HepG2 (cell line): ENCODE data around the gene TULP4. TPM values are rescaled to one million over a fixed set of nuclear protein-coding genes. Genes with fewer than 3 reads are reported as not detected.

Source experiments
- ATAC-seq: fragments of 200-7000 bp; cut with Tn5 transposase; 3 replicates; pipeline ENCODE4 v1.9.1; 2020; ENCODE audit warnings: mild to moderate bottlenecking, moderate library complexity
- BruUV-seq: library from RNA; stranded (reverse); fragments of 400-500 nt; replicated peaks from 2 replicates; lab custom pipeline; 2021; lab: Mats Ljungman, UMichigan
- CTCF ChIA-PET: fragments of 300-600 bp; formaldehyde crosslinking; extraction: SDS; loops from one replicate; lab custom pipeline; 2021; ENCODE audit warnings: low total read pairs, inconsistent platforms, low intra/inter-chr PET ratio; lab: Yijun Ruan, JAX
- POLR2A ChIA-PET: fragments of 350-600 bp; sonication (Branson Sonifier 250); formaldehyde crosslinking; loops from one replicate; lab custom pipeline; 2020; ENCODE audit warnings: antibody characterized with exemption, inconsistent platforms; lab: Yijun Ruan, JAX
- DNase-seq: peaks from one replicate; pipeline ENCODE4 v3.0.0-alpha.2; 2015; ENCODE audit warnings: low spot score
- FAIRE-seq: peaks from 3 replicates; lab custom pipeline; 2011; peaks lifted over from hg19 to GRCh38; lab: Jason Lieb, UNC
- H2AFZ ChIP-seq: one replicate; pipeline ENCODE4 v1.6.1; 2011; ENCODE audit warnings: low read length, inconsistent platforms
- H3K27ac ChIP-seq: fragments of 300-600 bp; 3 replicates; pipeline ENCODE4 v1.8.0; 2011; ENCODE audit warnings: mixed run types, mild to moderate bottlenecking, mixed read lengths, low read length, inconsistent platforms; ENCODE audit not compliant: insufficient read depth; ENCODE audit errors: extremely low read length
- H3K27me3 ChIP-seq, 2 experiments: fragments of 200-600 bp in 1 of 2; 2 replicates in 1 of 2; 3 replicates in 1 of 2; pipeline versions ENCODE4 v1.6.0 to v1.8.0; 2011; ENCODE audit warnings: low read length in 2 of 2, mild to moderate bottlenecking in 2 of 2, moderate library complexity in 2 of 2, inconsistent platforms in 1 of 2; ENCODE audit not compliant: insufficient read depth in 2 of 2, control insufficient read depth in 1 of 2
- H3K36me3 ChIP-seq, 2 experiments: fragments of 200-600 bp in 1 of 2; replicated peaks in 1 of 2; 2 replicates in 1 of 2; 3 replicates in 1 of 2; pipeline versions ENCODE4 v1.5.1 to v1.8.0; 2011; ENCODE audit warnings: low read length in 2 of 2, inconsistent platforms in 1 of 2; ENCODE audit not compliant: insufficient read depth in 2 of 2, control insufficient read depth in 1 of 2
- H3K4me1 ChIP-seq: 2 replicates; pipeline ENCODE4 v1.5.1; 2012; ENCODE audit warnings: low read length, inconsistent platforms; ENCODE audit not compliant: insufficient read depth
- H3K4me2 ChIP-seq: 2 replicates; pipeline ENCODE4 v1.6.0; 2011; ENCODE audit warnings: low read depth, low read length, inconsistent platforms
- H3K4me3 ChIP-seq, 3 experiments: fragments of 200-600 bp in 1 of 3; sonication (generic), shearing (Covaris generic) in 1 of 3; replicated peaks in 1 of 3; 2 replicates each; pipeline ENCODE4 v1.5.1; 2011 to 2016; ENCODE audit warnings: low read length in 3 of 3, inconsistent platforms in 2 of 3, low read depth in 2 of 3, mild to moderate bottlenecking in 2 of 3, control low read depth in 1 of 3, mixed read lengths in 1 of 3; ENCODE audit not compliant: insufficient read depth in 1 of 3
- H3K79me2 ChIP-seq: one replicate; pipeline ENCODE4 v1.6.1; 2011; ENCODE audit warnings: low read length, inconsistent platforms; ENCODE audit not compliant: insufficient read depth
- H3K9ac ChIP-seq: 2 replicates; pipeline ENCODE4 v1.6.0; 2011; ENCODE audit warnings: mild to moderate bottlenecking, low read depth, low read length, inconsistent platforms; ENCODE audit not compliant: insufficient read depth
- H3K9me3 ChIP-seq: 2 replicates; pipeline ENCODE4 v1.5.1; 2012; ENCODE audit warnings: mild to moderate bottlenecking, low read length
- H4K20me1 ChIP-seq: 2 replicates; pipeline ENCODE4 v1.6.0; 2011; ENCODE audit warnings: inconsistent platforms, mild to moderate bottlenecking, low read length, moderate library complexity; ENCODE audit not compliant: insufficient read depth
- ARHGAP35 ChIP-seq: sonication (generic); formaldehyde crosslinking; IDR thresholded peaks from 2 replicates; pipeline ENCODE4 v1.9.0; 2022; ENCODE audit warnings: mild to moderate bottlenecking, inconsistent platforms, moderate library complexity, missing genetic modification reagents, borderline replicate concordance
- BCL3 ChIP-seq: sonication (generic); formaldehyde crosslinking; IDR thresholded peaks from 2 replicates; pipeline ENCODE4 v1.5.1; 2020; ENCODE audit warnings: mild to moderate bottlenecking, missing genetic modification reagents, moderate library complexity
- IRX3 ChIP-seq: sonication (generic); formaldehyde crosslinking; IDR thresholded peaks from 2 replicates; pipeline ENCODE4 v1.8.1; 2023; ENCODE audit warnings: mild to moderate bottlenecking, low read depth, missing genetic modification reagents, borderline replicate concordance
- KDM5B ChIP-seq: sonication (generic); formaldehyde crosslinking; IDR thresholded peaks from 2 replicates; pipeline ENCODE4 v1.4.0; 2020; ENCODE audit warnings: missing genetic modification reagents, mild to moderate bottlenecking, borderline replicate concordance
- PREB ChIP-seq: sonication (generic); formaldehyde crosslinking; IDR thresholded peaks from 2 replicates; pipeline ENCODE4 v1.4.0; 2020; ENCODE audit warnings: missing genetic modification reagents
- THAP11 ChIP-seq: IDR thresholded peaks from 2 replicates; pipeline ENCODE4 v1.6.1; 2016; ENCODE audit warnings: missing biosample characterization, missing genetic modification reagents
- ZBTB3 ChIP-seq: sonication (generic); formaldehyde crosslinking; IDR thresholded peaks from 2 replicates; pipeline ENCODE4 v1.4.0; 2020; ENCODE audit warnings: low read depth, mild to moderate bottlenecking, moderate library complexity, missing genetic modification reagents, borderline replicate concordance
- ZBTB37 ChIP-seq: sonication (generic); formaldehyde crosslinking; IDR thresholded peaks from 2 replicates; pipeline ENCODE4 v1.4.0; 2020; ENCODE audit warnings: mild to moderate bottlenecking, missing genetic modification reagents
- ZNF20 ChIP-seq: sonication (generic); formaldehyde crosslinking; IDR thresholded peaks from 2 replicates; pipeline ENCODE4 v1.4.0; 2020; ENCODE audit warnings: mild to moderate bottlenecking, moderate library complexity, missing genetic modification reagents
- ZNF34 ChIP-seq: sonication (generic); formaldehyde crosslinking; IDR thresholded peaks from 2 replicates; pipeline ENCODE4 v1.4.0; 2020; ENCODE audit warnings: mild to moderate bottlenecking, missing genetic modification reagents, borderline replicate concordance
- ZNF383 ChIP-seq: sonication (generic); formaldehyde crosslinking; IDR thresholded peaks from 2 replicates; pipeline ENCODE4 v1.4.0; 2020; ENCODE audit warnings: missing genetic modification reagents, mild to moderate bottlenecking, borderline replicate concordance
- ZNF431 ChIP-seq: sonication (generic); formaldehyde crosslinking; IDR thresholded peaks from 2 replicates; pipeline ENCODE4 v1.9.0; 2022; ENCODE audit warnings: missing genetic modification reagents, low read depth, mild to moderate bottlenecking, borderline replicate concordance
- ZNF746 ChIP-seq: sonication (generic); formaldehyde crosslinking; IDR thresholded peaks from 2 replicates; pipeline ENCODE4 v1.8.0; 2022; ENCODE audit warnings: mild to moderate bottlenecking, missing genetic modification reagents
- WGBS: methylation state at CpG from one replicate; pipeline ENCODE4 v1.1.6; 2017; ENCODE audit warnings: low lambda C conversion rate; 5-methylcytosine and 5-hydroxymethylcytosine counted together
- in situ Hi-C: cut with HindIII; loops from 2 replicates; pipeline ENCODE4 v1.10.0; 2017; ENCODE audit warnings: low pct_unique_long_range_greater_than_20kb; ENCODE audit not compliant: extremely low pct_ligation_motif_present
- intact Hi-C: fragments of 100-400 bp; cut with micrococcal nuclease; formaldehyde crosslinking; loops from one replicate; pipeline ENCODE4 v1.10.0; 2022; ENCODE audit not compliant: unreplicated experiment
- polyA plus RNA-seq, 8 experiments: library from polyadenylated mRNA; depleted of rRNA in 3 of 8; stranded (reverse) in 7 of 8; unstranded in 1 of 8; fragments of >200 nt; fragmentation: Illumina TruSeq in 4 of 8; extraction: Trizol in 4 of 8; gene quantifications; 2 replicates each; pipeline versions ENCODE4 v1.2.1 to v1.2.3, GENCODE V29; 2011 to 2016; ENCODE audit warnings: low read depth in 4 of 8, missing spikeins in 1 of 8, mixed read lengths in 1 of 8; ENCODE audit not compliant: insufficient read depth in 1 of 8
- total RNA-seq, 5 experiments: library from RNA; depleted of rRNA; stranded (reverse); fragments of >200 nt; fragmentation: Illumina TruSeq; extraction: Trizol; gene quantifications; 2 replicates each; pipeline ENCODE4 v1.2.3, GENCODE V29; 2016; ENCODE audit warnings: low read depth in 1 of 5

The TULP4 gene
- total and polyA plus RNA-seq, 2 of the 13 experiments (the other 11 are each of a cell fraction or from before 2014, with no cell fraction given), result 21.1 to 122 TPM

- TF ChIP-seq ZNF383 (CRISPR knock-in tag) (no peak), ZBTB37 (no peak), BCL3 (CRISPR knock-in tag) (no peak), PREB (CRISPR knock-in tag) (no peak), IRX3 (CRISPR knock-in tag) (no peak), ZNF34 (CRISPR knock-in tag) (no peak), ZNF431 (CRISPR knock-in tag) (no peak)
Measured at GRCh38 chr6:158465747-158466146, 153.5 kb downstream of the TULP4 start (continued).

GRCh38 chr6:158467923-158468322 lies 155.7 kb downstream of the TULP4 start:
- ChIA-PET POLR2A (no interaction called here), CTCF (no interaction called here)
- H3K79me2 ChIP-seq, result no peaks in the 10 kb centered on the region
- no peak overlapping the region for H3K4me3 ChIP-seq
- H3K9me3 ChIP-seq, result no peaks in the 10 kb centered on the region
- no peaks in the 10 kb centered on the region for H4K20me1 ChIP-seq
- no peaks in the 10 kb centered on the region for H3K4me1 ChIP-seq
- ATAC-seq, result no peak
- H3K9ac ChIP-seq, result no peak overlapping the region
- intact Hi-C loops, result no loop called here
- in situ Hi-C loops, result no loop called here
- no peak overlapping the region for H3K4me2 ChIP-seq
- 97% methylated on average over 6 of the region's 6 CpGs for WGBS
- no peak overlapping the region for H3K27ac ChIP-seq
- no peak overlapping the region for H2AFZ ChIP-seq
- BruUV-seq, result no TSS peak
- H3K36me3 ChIP-seq, result peaks cover 17 to 61% of the 10 kb centered on the region in 2 experiments
- TF ChIP-seq ARHGAP35 (CRISPR knock-in tag) (no peak), ZBTB3 (CRISPR knock-in tag) (no peak), ZNF20 (CRISPR knock-in tag) (no peak), THAP11 (CRISPR knock-in tag) (no peak), ZNF746 (CRISPR knock-in tag) (no peak), KDM5B (no peak)
- TF ChIP-seq, all 625 proteins: peak for 0
- H3K27me3 ChIP-seq, result no peaks in the 10 kb centered on the region
- DNase-seq (no peak), FAIRE-seq (no peak)
